Psoas muscle (tissue), 8 donors: ENCODE results near the gene GPD1. TPM values are rescaled to one million over a fixed set of nuclear protein-coding genes. Genes with fewer than 3 reads are reported as not detected.

Experiments used
- ATAC-seq, 4 donors: fragments of 200-7000 bp; cut with Tn5 transposase; one replicate each; pipeline ENCODE4 v1.9.1; 2020; ENCODE audit warnings: moderate library complexity in 3 of 4, mild to moderate bottlenecking in 2 of 4
- DNase-seq, 2 donors: peaks; one replicate each; pipeline ENCODE4 v3.0.0-alpha.2; 2020
- H3K27ac ChIP-seq: fragments of 200-600 bp; one replicate; pipeline ENCODE4 v1.8.0; 2022
- H3K27me3 ChIP-seq, 3 donors: fragments of 200-600 bp in 1 of 3; one replicate each; pipeline versions ENCODE4 v1.6.1 to v1.8.0; 2013 to 2022; ENCODE audit warnings: low read length in 2 of 3, mild to moderate bottlenecking in 2 of 3, moderate library complexity in 1 of 3; ENCODE audit not compliant: insufficient read depth in 3 of 3
- H3K36me3 ChIP-seq, 2 donors: fragments of 200-600 bp in 1 of 2; one replicate each; pipeline versions ENCODE4 v1.6.1 to v1.8.0; 2013 to 2022; ENCODE audit warnings: low read depth in 1 of 2, mild to moderate bottlenecking in 1 of 2, moderate library complexity in 1 of 2; ENCODE audit not compliant: insufficient read depth in 1 of 2
- H3K4me1 ChIP-seq: fragments of 200-600 bp; one replicate; pipeline ENCODE4 v1.8.0; 2022
- H3K4me3 ChIP-seq: fragments of 200-600 bp; one replicate; pipeline ENCODE4 v1.8.0; 2022; ENCODE audit warnings: mild to moderate bottlenecking
- H3K9me3 ChIP-seq: fragments of 200-600 bp; one replicate; pipeline ENCODE4 v1.8.0; 2022
- WGBS, 3 donors: extraction: QIAGEN DNeasy Blood & Tissue Kit; methylation state at CpG; one replicate each; pipeline versions ENCODE4 v1.1.6 to v1.1.7; 2013; 5-methylcytosine and 5-hydroxymethylcytosine counted together
- intact Hi-C, 2 donors: fragments of 100-400 bp; cut with DNase I; formaldehyde crosslinking; loops; one replicate each; pipeline versions ENCODE4 v1.11.0 to v1.14.2; 2022
- polyA plus RNA-seq, 3 donors: library from polyadenylated mRNA; stranded (reverse); fragments of 200-250 nt; gene quantifications; one replicate each; pipeline ENCODE4 v1.2.3, GENCODE V29; 2013
- total RNA-seq, 4 donors: library from RNA; stranded (reverse); fragmentation: NEBNext Ultra II Directional in 2 of 4; extraction: Animal tissue kit (Norgen Biotek cat#: 25700) in 2 of 4; gene quantifications; one replicate each; pipeline versions ENCODE4 v1.2.1 to v1.2.4, GENCODE V29; 2021 to 2023
- TF ChIP-seq, protein P1 (sequence below): fragments of 200-600 bp; IDR thresholded peaks from one replicate; pipeline ENCODE4 v1.8.0; 2022; ENCODE audit warnings: antibody characterized with exemption
- donor health status: healthy with polysubstance abuse.
- donor health status: DM: no; HTN: no; CAD: no; lungs with moderate emphysema.
- donor health status: Bipolar disorder and iron deficiency.
- donor health status: healthy.
- donor health status: DM: yes; HTN: yes; CAD: no.
- donor health status: DM: no; HTN: no; CAD: no.
- donor health status: DM: no; HTN: no; CAD: no.
- donor health status: DM: yes; HTN: yes; CAD: no.

Gene GPD1
- total and polyA plus RNA-seq, 7 donors = 17.4 to 221 (median 120) TPM

GRCh38 chr12:50106907-50107306 is 3.1 kb downstream of the GPD1 start:
- peaks cover 62% of the 10 kb centered on the region for H3K4me1 ChIP-seq
- H3K9me3 ChIP-seq = no peaks in the 10 kb centered on the region
- intact Hi-C loops = no loop called here

GRCh38 chr12:50107416-50108268 is 3.8 kb downstream of the GPD1 start:
- TF ChIP-seq, protein P1, sequence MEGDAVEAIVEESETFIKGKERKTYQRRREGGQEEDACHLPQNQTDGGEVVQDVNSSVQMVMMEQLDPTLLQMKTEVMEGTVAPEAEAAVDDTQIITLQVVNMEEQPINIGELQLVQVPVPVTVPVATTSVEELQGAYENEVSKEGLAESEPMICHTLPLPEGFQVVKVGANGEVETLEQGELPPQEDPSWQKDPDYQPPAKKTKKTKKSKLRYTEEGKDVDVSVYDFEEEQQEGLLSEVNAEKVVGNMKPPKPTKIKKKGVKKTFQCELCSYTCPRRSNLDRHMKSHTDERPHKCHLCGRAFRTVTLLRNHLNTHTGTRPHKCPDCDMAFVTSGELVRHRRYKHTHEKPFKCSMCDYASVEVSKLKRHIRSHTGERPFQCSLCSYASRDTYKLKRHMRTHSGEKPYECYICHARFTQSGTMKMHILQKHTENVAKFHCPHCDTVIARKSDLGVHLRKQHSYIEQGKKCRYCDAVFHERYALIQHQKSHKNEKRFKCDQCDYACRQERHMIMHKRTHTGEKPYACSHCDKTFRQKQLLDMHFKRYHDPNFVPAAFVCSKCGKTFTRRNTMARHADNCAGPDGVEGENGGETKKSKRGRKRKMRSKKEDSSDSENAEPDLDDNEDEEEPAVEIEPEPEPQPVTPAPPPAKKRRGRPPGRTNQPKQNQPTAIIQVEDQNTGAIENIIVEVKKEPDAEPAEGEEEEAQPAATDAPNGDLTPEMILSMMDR = no peak
- H3K27ac ChIP-seq = peak overlapping the region; percentile 96
- peaks cover 0 to 33% of the 10 kb centered on the region in 2 donors for H3K36me3 ChIP-seq
- 78 to 90% (median 83%) methylated on average over 17 of the region's 17 CpGs for WGBS, 3 donors
- no peak for DNase-seq
- no peak for ATAC-seq
- H3K4me3 ChIP-seq = peak overlapping the region; percentile 5
- peaks cover 62% of the 10 kb centered on the region for H3K4me1 ChIP-seq
- no peaks in the 10 kb centered on the region for H3K9me3 ChIP-seq
- no peaks in the 10 kb centered on the region for H3K27me3 ChIP-seq
- intact Hi-C loops = no loop called here

More at GRCh38 chr12:50106907-50107306, 3.1 kb downstream of the GPD1 start:
- WGBS, 3 donors = 65 to 69% (median 69%) methylated on average over 3 of the region's 3 CpGs
- H3K4me3 ChIP-seq = peak overlapping the region; percentile 67
- peaks cover 0 to 33% of the 10 kb centered on the region in 2 donors for H3K36me3 ChIP-seq
- H3K27ac ChIP-seq = peak overlapping the region; percentile 79
- TF ChIP-seq, protein P1 = no peak
- no peak for ATAC-seq
- no peak for DNase-seq
- no peaks in the 10 kb centered on the region for H3K27me3 ChIP-seq

DNA sequence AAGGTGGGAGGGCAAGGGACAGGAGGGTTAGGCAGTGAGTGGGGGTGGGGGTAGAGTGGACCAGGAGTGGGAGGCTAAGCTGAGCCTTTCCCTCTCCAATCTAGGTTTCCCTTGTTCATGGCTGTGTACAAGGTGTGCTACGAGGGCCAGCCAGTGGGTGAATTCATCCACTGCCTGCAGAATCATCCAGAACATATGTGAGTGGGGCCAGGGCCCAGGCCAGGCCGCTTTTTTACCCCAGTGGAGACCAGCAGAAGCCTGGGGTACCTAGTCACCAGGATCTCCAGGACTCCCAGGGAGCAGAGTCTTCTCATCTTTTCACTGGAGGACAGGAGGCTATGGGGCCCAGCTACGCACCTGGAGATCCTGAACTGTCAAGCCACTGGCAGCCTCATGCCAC is 5.5 kb downstream of the GPD1 start:
- no peak for DNase-seq

DNA sequence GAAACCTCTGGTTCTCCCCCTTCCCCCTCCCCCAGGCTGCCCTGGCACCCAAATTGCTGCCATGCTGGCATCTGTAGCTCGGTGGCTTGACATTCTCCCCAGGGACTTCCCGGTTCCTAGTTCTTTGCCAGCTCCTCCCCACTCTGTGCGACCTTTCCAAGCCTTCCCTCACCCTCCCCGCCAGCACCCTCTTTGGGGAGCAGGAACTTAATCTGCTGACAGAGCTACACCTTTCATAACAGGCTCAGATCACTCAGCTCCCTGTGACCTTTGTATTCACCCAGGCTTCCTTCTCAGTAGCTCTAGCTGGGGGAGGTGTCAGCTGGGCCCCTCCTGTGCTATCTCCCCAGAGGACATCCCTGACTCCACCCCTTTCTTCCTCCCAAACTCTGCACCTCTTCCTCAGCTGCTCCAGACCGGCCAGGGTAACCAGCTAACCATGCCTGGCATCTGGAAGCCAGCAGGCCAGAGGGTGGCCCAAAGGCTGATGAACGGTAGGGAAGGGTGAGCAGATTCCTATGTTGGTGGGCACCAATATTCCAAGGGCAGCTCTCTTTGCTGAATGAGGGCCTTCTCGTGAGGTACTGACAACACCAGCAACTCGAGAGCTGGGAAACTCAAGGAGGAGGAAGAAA is 6.4 kb downstream of the GPD1 start:
- Histone ChIP-seq H3K4me1 (peaks cover 72% of the 10 kb centered on the region), H3K27ac (peak overlapping the region; percentile 96), H3K9me3 (no peaks in the 10 kb centered on the region), H3K27me3 (no peaks in the 10 kb centered on the region), H3K36me3 (peaks cover 0 to 41% of the 10 kb centered on the region in 2 donors), H3K4me3 (peak overlapping the region; percentile 87)
- 18 to 23% (median 20%) methylated on average over 8 of the region's 8 CpGs for WGBS, 3 donors
- intact Hi-C loops = no loop called here
- DNase-seq = peak; percentile 60 to 79
- TF ChIP-seq, protein P1 = no peak
- peak; percentile 3 to 29 (median 19) for ATAC-seq

More for the DNA sequence above, 5.5 kb downstream of the GPD1 start:
- peaks cover 0 to 33% of the 10 kb centered on the region in 2 donors for H3K36me3 ChIP-seq
- no peaks in the 10 kb centered on the region for H3K9me3 ChIP-seq
- H3K27me3 ChIP-seq = no peaks in the 10 kb centered on the region
- no peak for ATAC-seq
- H3K27ac ChIP-seq = peak overlapping the region; percentile 96
- intact Hi-C loops = no loop called here
- TF ChIP-seq, protein P1 = no peak
- 42 to 79% (median 61%) methylated on average over 3 of the region's 3 CpGs for WGBS, 3 donors
- peak overlapping the region; percentile 87 for H3K4me3 ChIP-seq
- peaks cover 66% of the 10 kb centered on the region for H3K4me1 ChIP-seq
